K562 (cell line): Measurements from ENCODE around the gene RETREG2. TPM values are rescaled to one million over a fixed set of nuclear protein-coding genes. Genes with fewer than 3 reads are reported as not detected.

ENCODE experiments used
- ATAC-seq: fragments of 200-7000 bp; cut with Tn5 transposase; 3 replicates; pipeline ENCODE4 v1.9.1; 2020; ENCODE audit warnings: moderate library complexity
- BruUV-seq: library from RNA; stranded (reverse); fragments of 400-500 nt; replicated peaks from 2 replicates; lab custom pipeline; 2021; lab: Mats Ljungman, UMichigan
- CTCF ChIA-PET: fragments of 300-600 bp; formaldehyde crosslinking; extraction: SDS; loops from one replicate; lab custom pipeline; 2021; ENCODE audit warnings: low intra/inter-chr PET ratio; lab: Yijun Ruan, JAX
- POLR2A ChIA-PET: fragments of 300-600, 350-650 bp; sonication (Branson Sonifier 250); formaldehyde crosslinking; extraction: SDS; loops from one replicate; lab custom pipeline; 2021; ENCODE audit warnings: antibody characterized with exemption, inconsistent platforms; lab: Yijun Ruan, JAX
- DNase-seq, 4 experiments: peaks; one replicate each; pipeline versions ENCODE4 v3.0.0 to v3.0.0-alpha.2; 2011 to 2018; ENCODE audit warnings: low spot score in 3 of 4, mixed read lengths in 3 of 4; ENCODE audit errors: extremely low read depth in 1 of 4
- FAIRE-seq: peaks from 2 replicates; lab custom pipeline; 2011; peaks lifted over from hg19 to GRCh38; lab: Jason Lieb, UNC
- H2AFZ ChIP-seq: 2 replicates; pipeline ENCODE4 v1.6.0; 2011; ENCODE audit warnings: low read depth, low read length, control low read depth, inconsistent platforms
- H3K27ac ChIP-seq: fragments of 200-600 bp; 3 replicates; pipeline ENCODE4 v1.8.0; 2011; ENCODE audit warnings: low read depth, mild to moderate bottlenecking, control low read depth, inconsistent platforms, low read length, moderate library complexity, mixed read lengths; ENCODE audit errors: extremely low read depth
- H3K27me3 ChIP-seq, 2 experiments: fragments of 300-600 bp in 1 of 2; 2 replicates in 1 of 2; 3 replicates in 1 of 2; pipeline versions ENCODE4 v1.6.0 to v1.8.0; 2011; ENCODE audit warnings: inconsistent platforms in 2 of 2, low read length in 2 of 2, mild to moderate bottlenecking in 1 of 2, mixed read lengths in 1 of 2, moderate library complexity in 1 of 2; ENCODE audit not compliant: control insufficient read depth in 2 of 2, insufficient read depth in 2 of 2
- H3K36me3 ChIP-seq: fragments of 300-600 bp; 3 replicates; pipeline ENCODE4 v1.8.0; 2011; ENCODE audit warnings: mild to moderate bottlenecking, low read length, inconsistent platforms; ENCODE audit not compliant: control insufficient read depth, insufficient read depth
- H3K4me1 ChIP-seq, 2 experiments: fragments of 200-600 bp in 1 of 2; replicated peaks in 1 of 2; 2 replicates in 1 of 2; 3 replicates in 1 of 2; pipeline versions ENCODE4 v1.5.1 to v1.8.0; 2011; ENCODE audit warnings: inconsistent platforms in 2 of 2, low read length in 2 of 2, mild to moderate bottlenecking in 1 of 2, mixed read lengths in 1 of 2, moderate library complexity in 1 of 2; ENCODE audit not compliant: control insufficient read depth in 2 of 2, insufficient read depth in 2 of 2
- H3K4me2 ChIP-seq: 2 replicates; pipeline ENCODE4 v1.6.1; 2011; ENCODE audit warnings: low read length, control low read depth, inconsistent platforms, mixed read lengths; ENCODE audit not compliant: insufficient read depth
- H3K4me3 ChIP-seq: fragments of 200-600 bp; sonication (generic), shearing (Covaris generic); 2 replicates; pipeline ENCODE4 v1.5.1; 2016; ENCODE audit warnings: control low read depth, inconsistent platforms
- H3K79me2 ChIP-seq: fragments of 200-600 bp; 3 replicates; pipeline ENCODE4 v1.8.0; 2011; ENCODE audit warnings: low read length, inconsistent platforms; ENCODE audit not compliant: control insufficient read depth, insufficient read depth
- H3K9ac ChIP-seq, 2 experiments: 2 replicates each; pipeline versions ENCODE4 v1.6.0 to v1.6.1; 2011; ENCODE audit warnings: low read depth in 2 of 2, low read length in 2 of 2, control low read depth in 1 of 2, inconsistent platforms in 1 of 2, mild to moderate bottlenecking in 1 of 2, mixed read lengths in 1 of 2; ENCODE audit not compliant: insufficient read depth in 1 of 2
- H3K9me1 ChIP-seq: one replicate; pipeline ENCODE4 v1.6.0; 2011; ENCODE audit warnings: inconsistent platforms, mild to moderate bottlenecking, low read length, moderate library complexity; ENCODE audit not compliant: control insufficient read depth, insufficient read depth
- H3K9me3 ChIP-seq: replicated peaks from 2 replicates; pipeline ENCODE4 v1.5.1; 2011; ENCODE audit warnings: low read depth, low read length, inconsistent platforms; ENCODE audit not compliant: control insufficient read depth, insufficient read depth
- H4K20me1 ChIP-seq: replicated peaks from 2 replicates; pipeline ENCODE4 v1.6.1; 2011; ENCODE audit warnings: low read length, inconsistent platforms, mixed read lengths; ENCODE audit not compliant: control insufficient read depth, insufficient read depth
- ARHGAP35 ChIP-seq: fragments of 450-650 bp; IDR thresholded peaks from 2 replicates; pipeline ENCODE4 v1.6.1; 2018; ENCODE audit not compliant: partially characterized antibody
- DLX4 ChIP-seq: fragments of 250-450 bp; sonication (Bioruptor Pico); IDR thresholded peaks from 2 replicates; pipeline ENCODE4 v1.6.1; 2021; ENCODE audit warnings: mild to moderate bottlenecking
- E2F6 ChIP-seq, 2 experiments: IDR thresholded peaks; 2 replicates each; pipeline ENCODE4 v1.6.1; 2011; ENCODE audit warnings: borderline replicate concordance in 1 of 2, control low read depth in 1 of 2, low read depth in 1 of 2, low read length in 1 of 2, mild to moderate bottlenecking in 1 of 2, mixed read lengths in 1 of 2, moderate library complexity in 1 of 2; ENCODE audit not compliant: insufficient read depth in 1 of 2, insufficient read length in 1 of 2, poor library complexity in 1 of 2, severe bottlenecking in 1 of 2; ENCODE audit errors: extremely low read depth in 1 of 2
- ETV5 ChIP-seq: sonication (generic); formaldehyde crosslinking; IDR thresholded peaks from 2 replicates; pipeline ENCODE4 v1.4.0; 2020; ENCODE audit warnings: low read depth, mild to moderate bottlenecking, missing genetic modification reagents
- FOXM1 ChIP-seq, 2 experiments: fragments of 450-650 bp in 1 of 2; sonication (generic) in 1 of 2; formaldehyde crosslinking in 1 of 2; IDR thresholded peaks; 2 replicates each; pipeline versions ENCODE4 v1.6.1 to v1.9.0; 2017 to 2022; ENCODE audit warnings: low read depth in 2 of 2, mild to moderate bottlenecking in 2 of 2, missing genetic modification reagents in 1 of 2, moderate library complexity in 1 of 2
- MTF1 ChIP-seq: fragments of 250-450 bp; sonication (Bioruptor Pico); IDR thresholded peaks from 2 replicates; pipeline ENCODE4 v1.9.0; 2021; ENCODE audit warnings: moderate library complexity, mild to moderate bottlenecking, inconsistent platforms, borderline replicate concordance
- MYNN ChIP-seq, 2 experiments: sonication (generic); formaldehyde crosslinking in 1 of 2; IDR thresholded peaks; 2 replicates each; pipeline versions ENCODE4 v1.5.0 to v1.6.1; 2016 to 2020; ENCODE audit warnings: antibody characterized with exemption in 1 of 2, missing genetic modification reagents in 1 of 2
- NFIX ChIP-seq: fragments of 250-450 bp; sonication (Bioruptor Pico); IDR thresholded peaks from 2 replicates; pipeline ENCODE4 v1.4.0; 2020; ENCODE audit warnings: low read depth, mild to moderate bottlenecking, moderate library complexity
- PHF20 ChIP-seq: fragments of 450-650 bp; IDR thresholded peaks from 2 replicates; pipeline ENCODE4 v1.6.1; 2018; ENCODE audit not compliant: partially characterized antibody
- POLR3A ChIP-seq: IDR thresholded peaks from 2 replicates; pipeline ENCODE4 v1.6.1; 2011; ENCODE audit warnings: borderline replicate concordance, mild to moderate bottlenecking, moderate library complexity; ENCODE audit not compliant: insufficient read length, insufficient read depth; ENCODE audit errors: extremely low read depth
- SNRNP70 ChIP-seq: fragments of 200-400 bp; formaldehyde crosslinking; optimal IDR thresholded peaks from 2 replicates; pipeline ENCODE3; 2017; ENCODE audit warnings: low read depth, low read length
- ZBTB34 ChIP-seq: fragments of 250-450 bp; sonication (Bioruptor Pico); IDR thresholded peaks from 2 replicates; pipeline ENCODE4 v1.8.0; 2021; ENCODE audit warnings: mild to moderate bottlenecking, moderate library complexity
- ZNF133 ChIP-seq: fragments of 250-450 bp; sonication (Bioruptor Pico); IDR thresholded peaks from 2 replicates; pipeline ENCODE4 v1.4.0; 2020; ENCODE audit warnings: mild to moderate bottlenecking
- ZNF24 ChIP-seq: fragments of 450-650 bp; IDR thresholded peaks from 2 replicates; pipeline ENCODE4 v1.6.1; 2016
- ZNF431 ChIP-seq: sonication (generic); formaldehyde crosslinking; IDR thresholded peaks from 2 replicates; pipeline ENCODE4 v1.8.0; 2022; ENCODE audit warnings: mild to moderate bottlenecking, missing genetic modification reagents
- ZNF655 ChIP-seq: fragments of 250-450 bp; sonication (Bioruptor Pico); IDR thresholded peaks from 2 replicates; pipeline ENCODE4 v1.5.0; 2021
- ZSCAN29 ChIP-seq: fragments of 450-650 bp; IDR thresholded peaks from 2 replicates; pipeline ENCODE4 v1.6.1; 2017
- WGBS: fragments of 100-300 bp; shearing (Covaris generic); methylation state at CpG from one replicate; pipeline ENCODE4 v1.1.6; 2016; ENCODE audit warnings: low coverage, mixed read lengths; ENCODE audit not compliant: insufficient coverage; ENCODE audit errors: missing lambda C conversion rate; 5-methylcytosine and 5-hydroxymethylcytosine counted together
- in situ Hi-C: fragments of 300-500 bp; cut with MboI; formaldehyde crosslinking; loops from 4 replicates; pipeline ENCODE4 v1.15.0; 2018; ENCODE audit warnings: inconsistent platforms, mixed read lengths
- intact Hi-C: fragments of 100-400 bp; cut with micrococcal nuclease; formaldehyde crosslinking; loops from 2 replicates; pipeline ENCODE4 v1.14.2; 2022
- polyA plus RNA-seq, 8 experiments: library from polyadenylated mRNA; depleted of rRNA in 4 of 8; stranded (reverse) in 5 of 8; unstranded in 3 of 8; fragments of >200 nt; fragmentation: Nextera tagmentation in 2 of 8; fragmentation: Illumina TruSeq in 1 of 8; extraction: Ambion mirVana in 2 of 8; extraction: Trizol in 1 of 8; gene quantifications; 2 replicates each; pipeline versions ENCODE4 v1.2.1 to v1.2.3, GENCODE V29; 2011 to 2014; ENCODE audit warnings: inconsistent platforms in 1 of 8, missing spikeins in 1 of 8
- total RNA-seq, 7 experiments: library from RNA; depleted of rRNA in 6 of 7; stranded (reverse); fragments of >200 nt in 6 of 7; fragmentation: Illumina TruSeq in 2 of 7; extraction: Trizol in 2 of 7; gene quantifications; 2 replicates each; pipeline versions ENCODE4 v1.2.1 to v1.2.3, GENCODE V29; 2011 to 2021; ENCODE audit warnings: low replicate concordance in 1 of 7

RETREG2 gene
- total and polyA plus RNA-seq, 9 of the 15 experiments (the other 6 are each of a cell fraction or from before 2014, with no cell fraction given): 4.9 to 40.1 (median 19.2) TPM

- in situ Hi-C loops: no loop called here
- Histone ChIP-seq H3K27me3 (no peaks in the 10 kb centered on the region), H3K9ac (no peak overlapping the region), H3K4me3 (no peak overlapping the region), H3K4me2 (no peak overlapping the region), H2AFZ (no peak overlapping the region), H3K9me1 (no peaks in the 10 kb centered on the region), H3K27ac (no peak overlapping the region), H3K79me2 (peaks cover 25% of the 10 kb centered on the region), H3K9me3 (no peaks in the 10 kb centered on the region), H3K4me1 (peaks cover 7 to 27% of the 10 kb centered on the region in 2 experiments; a peak in 4 of 5 replicates), H4K20me1 (0 out of 2 replicates have a peak, but pooled peaks cover 2% of the 10 kb centered on the region), H3K36me3 (peaks cover 75% of the 10 kb centered on the region)
- no peak for ATAC-seq
- DNase-seq: no peak
- CTCF ChIA-PET: no interaction called here
- BruUV-seq: no TSS peak
- POLR2A ChIA-PET: no interaction called here
- intact Hi-C loops: no loop called here
- TF ChIP-seq E2F6 (IDR thresholded peaks at IDR 0.05; ENCODE audit: borderline replicate concordance in 1 of 2, extremely low read depth in 1 of 2, insufficient read depth in 1 of 2, insufficient read length in 1 of 2, low read depth in 1 of 2, low read length in 1 of 2, poor library complexity in 1 of 2, severe bottlenecking in 1 of 2): no peak
- no peak for TF ChIP-seq FOXM1 (IDR thresholded peaks at IDR 0.05; ENCODE audit: low read depth)
- no peak for TF ChIP-seq FOXM1 (CRISPR knock-in tag; IDR thresholded peaks at IDR 0.05; ENCODE audit: low read depth)
- no peak for TF ChIP-seq DLX4 (CRISPR knock-in tag)
- TF ChIP-seq NFIX: no peak
- TF ChIP-seq ZNF655: no peak
- TF ChIP-seq MYNN (IDR thresholded peaks at IDR 0.05): no peak
- TF ChIP-seq MYNN (CRISPR knock-in tag; IDR thresholded peaks at IDR 0.05): no peak
- TF ChIP-seq ZNF431 (CRISPR knock-in tag): no peak
- TF ChIP-seq ARHGAP35: no peak
- no peak for TF ChIP-seq ZNF133 (CRISPR knock-in tag)
- TF ChIP-seq ZSCAN29: no peak
- TF ChIP-seq PHF20: no peak
- no peak for TF ChIP-seq ZBTB34
- TF ChIP-seq POLR3A: no peak
- TF ChIP-seq ETV5 (CRISPR knock-in tag): no peak
- no peak for TF ChIP-seq SNRNP70
- TF ChIP-seq MTF1 (CRISPR knock-in tag): no peak
- no peak for TF ChIP-seq ZNF24
- no peak for FAIRE-seq
- WGBS: 92% methylated on average over 7 of the region's 10 CpGs
Observed at GRCh38 chr2:219213486-219214071, 35.5 kb downstream of the RETREG2 start.
